Measurements from ENCODE around the gene PCYT2. TPM values are rescaled to one million over a fixed set of nuclear protein-coding genes. Genes with fewer than 3 reads are reported as not detected.

Gene PCYT2
- total RNA-seq, 4 donors from 2014 or later, result 23.7 to 34.2 (median 30.4) TPM

- Histone ChIP-seq H3K4me3 (no peak overlapping the region), H3K27me3 (no peaks in the 10 kb centered on the region), H3K36me3 (peaks cover 62% of the 10 kb centered on the region), H3K4me1 (peaks cover 17% of the 10 kb centered on the region), H3K9me3 (no peaks in the 10 kb centered on the region), H3K27ac (no peak overlapping the region)
- 87% methylated on average over 17 of the region's 19 CpGs for WGBS
- TF ChIP-seq, protein P1, sequence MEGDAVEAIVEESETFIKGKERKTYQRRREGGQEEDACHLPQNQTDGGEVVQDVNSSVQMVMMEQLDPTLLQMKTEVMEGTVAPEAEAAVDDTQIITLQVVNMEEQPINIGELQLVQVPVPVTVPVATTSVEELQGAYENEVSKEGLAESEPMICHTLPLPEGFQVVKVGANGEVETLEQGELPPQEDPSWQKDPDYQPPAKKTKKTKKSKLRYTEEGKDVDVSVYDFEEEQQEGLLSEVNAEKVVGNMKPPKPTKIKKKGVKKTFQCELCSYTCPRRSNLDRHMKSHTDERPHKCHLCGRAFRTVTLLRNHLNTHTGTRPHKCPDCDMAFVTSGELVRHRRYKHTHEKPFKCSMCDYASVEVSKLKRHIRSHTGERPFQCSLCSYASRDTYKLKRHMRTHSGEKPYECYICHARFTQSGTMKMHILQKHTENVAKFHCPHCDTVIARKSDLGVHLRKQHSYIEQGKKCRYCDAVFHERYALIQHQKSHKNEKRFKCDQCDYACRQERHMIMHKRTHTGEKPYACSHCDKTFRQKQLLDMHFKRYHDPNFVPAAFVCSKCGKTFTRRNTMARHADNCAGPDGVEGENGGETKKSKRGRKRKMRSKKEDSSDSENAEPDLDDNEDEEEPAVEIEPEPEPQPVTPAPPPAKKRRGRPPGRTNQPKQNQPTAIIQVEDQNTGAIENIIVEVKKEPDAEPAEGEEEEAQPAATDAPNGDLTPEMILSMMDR (IDR thresholded peaks at IDR 0.05), result no peak
- TF ChIP-seq POLR2A (IDR thresholded peaks at IDR 0.05) (no peak), EP300 (IDR thresholded peaks at IDR 0.05) (no peak), POLR2AphosphoS5 (IDR thresholded peaks at IDR 0.05) (no peak)
- no peak for DNase-seq (ENCODE audit: low spot score in 2 of 2)
Measured at GRCh38 chr17:81898029-81898866, 13.0 kb downstream of the PCYT2 start.

DNA sequence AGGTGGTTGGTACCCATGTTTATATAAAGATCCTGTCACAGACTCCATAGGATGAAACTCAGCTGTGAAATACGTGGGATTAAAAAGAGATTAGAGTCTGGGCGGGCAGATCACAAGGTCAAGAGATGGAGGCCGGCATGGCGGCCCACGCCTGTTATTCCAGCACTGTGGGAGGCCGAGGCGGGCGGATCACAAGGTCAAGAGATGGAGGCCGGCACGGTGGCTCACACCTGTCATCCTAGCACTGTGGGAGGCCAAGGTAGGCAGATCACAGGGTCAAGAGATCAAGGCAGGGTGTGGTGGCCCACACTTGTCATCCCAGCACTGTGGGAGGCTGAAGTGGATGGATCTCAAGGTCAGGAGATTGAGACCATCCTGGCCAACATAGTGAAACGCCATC lies 15.8 kb downstream of the PCYT2 start:
- 95% methylated on average over 11 of the region's 11 CpGs for WGBS
- Histone ChIP-seq H3K4me1 (peaks cover 18% of the 10 kb centered on the region), H3K27ac (no peak overlapping the region), H3K27me3 (no peaks in the 10 kb centered on the region), H3K36me3 (peaks cover 61% of the 10 kb centered on the region), H3K4me3 (no peak overlapping the region), H3K9me3 (no peaks in the 10 kb centered on the region)
- no peak for DNase-seq (ENCODE audit: low spot score in 2 of 2)
- no peak for TF ChIP-seq POLR2AphosphoS5 (IDR thresholded peaks at IDR 0.05)
- TF ChIP-seq POLR2A (IDR thresholded peaks at IDR 0.05), result no peak
- TF ChIP-seq, protein P1 (IDR thresholded peaks at IDR 0.05), result no peak
- TF ChIP-seq EP300 (IDR thresholded peaks at IDR 0.05), result no peak

- no peak for DNase-seq (ENCODE audit: low spot score in 2 of 2)
- H3K4me1 ChIP-seq, result peaks cover 29% of the 10 kb centered on the region
- H3K27me3 ChIP-seq, result no peaks in the 10 kb centered on the region
- no peak for TF ChIP-seq EP300 (IDR thresholded peaks at IDR 0.05)
- peak overlapping the region; percentile 97 for H3K27ac ChIP-seq
- WGBS, result 0% methylated on average over 14 of the region's 40 CpGs
- H3K9me3 ChIP-seq, result no peaks in the 10 kb centered on the region
- peak overlapping the region; percentile 98 for H3K4me3 ChIP-seq
- peaks cover 58% of the 10 kb centered on the region for H3K36me3 ChIP-seq
Measured at GRCh38 chr17:81891303-81891552, 20.0 kb downstream of the PCYT2 start.

DNA sequence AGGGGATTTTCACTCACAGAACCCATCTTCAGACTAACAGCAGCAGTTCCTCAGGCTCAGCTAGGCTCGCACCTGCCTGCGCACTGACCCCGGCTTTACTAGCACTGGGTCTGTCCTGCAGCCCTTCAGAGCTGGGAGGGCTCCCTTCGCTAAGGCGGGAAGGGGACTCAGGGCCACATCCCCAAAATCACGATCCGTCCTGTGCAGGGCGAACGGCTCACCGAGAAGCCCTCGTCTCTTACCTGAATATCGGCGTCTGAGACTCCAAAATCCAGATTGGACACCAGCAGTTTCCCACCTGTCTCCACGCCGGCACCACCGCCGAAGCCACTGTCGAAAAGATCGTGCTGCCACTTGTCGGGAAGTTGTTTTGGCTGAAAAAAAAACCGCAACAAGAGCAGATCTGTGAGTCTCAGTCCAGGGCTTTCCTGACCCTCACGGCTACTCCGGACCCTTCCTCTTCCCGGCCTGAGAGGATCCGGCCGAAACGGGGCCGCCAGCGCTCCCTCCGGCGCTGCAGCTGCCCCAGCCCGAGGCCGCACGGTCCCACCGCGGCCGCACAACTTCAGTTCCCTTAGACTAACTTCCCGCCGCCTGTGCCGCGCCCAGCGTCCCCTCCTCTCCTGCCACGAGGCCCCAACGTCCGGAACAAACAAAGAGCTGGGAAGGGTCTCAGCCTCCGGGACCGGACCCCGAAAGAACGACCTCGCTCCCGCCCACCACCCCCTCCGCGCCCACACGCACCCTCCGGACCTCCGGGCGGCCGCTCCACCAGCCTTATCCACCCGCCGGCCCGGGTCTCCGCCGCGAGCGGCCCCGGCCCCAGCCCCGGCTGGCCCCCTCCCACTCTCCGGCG lies 20.5 kb downstream of the PCYT2 start:
- H3K36me3 ChIP-seq, result peaks cover 58% of the 10 kb centered on the region
- H3K9me3 ChIP-seq, result no peaks in the 10 kb centered on the region
- WGBS, result 13% methylated on average over 30 of the region's 69 CpGs
- H3K27me3 ChIP-seq, result no peaks in the 10 kb centered on the region
- peak overlapping the region; percentile 98 for H3K4me3 ChIP-seq
- DNase-seq (ENCODE audit: low spot score in 2 of 2), result peak in 1 of 2 donors; percentile 64
- peak overlapping the region; percentile 97 for H3K27ac ChIP-seq
- peaks cover 33% of the 10 kb centered on the region for H3K4me1 ChIP-seq
- TF ChIP-seq, protein P1 (IDR thresholded peaks at IDR 0.05), result no peak
- TF ChIP-seq POLR2AphosphoS5 (IDR thresholded peaks at IDR 0.05) (no peak), POLR2A (IDR thresholded peaks at IDR 0.05) (no peak), EP300 (IDR thresholded peaks at IDR 0.05) (no peak)

- DNase-seq (ENCODE audit: low spot score in 2 of 2), result peak in 1 of 2 donors; percentile 53
- 89% methylated on average over 9 of the region's 9 CpGs for WGBS
- no peaks in the 10 kb centered on the region for H3K27me3 ChIP-seq
- no peak overlapping the region for H3K4me3 ChIP-seq
- TF ChIP-seq, protein P1 (IDR thresholded peaks at IDR 0.05), result no peak
- TF ChIP-seq POLR2AphosphoS5 (IDR thresholded peaks at IDR 0.05) (no peak), EP300 (IDR thresholded peaks at IDR 0.05) (no peak), POLR2A (IDR thresholded peaks at IDR 0.05) (no peak)
- H3K36me3 ChIP-seq, result peaks cover 60% of the 10 kb centered on the region
- no peak overlapping the region for H3K27ac ChIP-seq
- no peaks in the 10 kb centered on the region for H3K9me3 ChIP-seq
- H3K4me1 ChIP-seq, result peaks cover 37% of the 10 kb centered on the region
Measured at GRCh38 chr17:81889602-81890001, 21.6 kb downstream of the PCYT2 start.
